ENCODE results near the gene CFAP73.

DNA sequence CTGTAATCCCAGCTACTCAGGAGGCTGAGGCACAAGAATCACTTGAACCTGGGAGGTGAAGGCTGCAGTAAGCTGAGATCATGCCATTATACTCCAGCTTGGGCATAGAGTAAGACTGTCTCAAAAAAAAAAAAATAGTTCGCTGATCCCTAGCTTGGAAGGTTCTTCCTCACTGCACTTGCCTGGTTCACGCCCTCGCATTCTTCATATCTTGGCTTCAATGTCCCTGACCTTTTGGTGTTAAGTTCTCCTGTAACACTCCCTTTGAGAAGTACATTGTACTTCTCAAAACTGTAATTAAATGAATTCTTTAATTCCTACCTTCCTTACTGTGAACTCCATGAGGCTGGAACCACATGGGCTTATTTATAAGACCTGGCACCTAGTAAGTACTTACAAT lies 55.3 kb downstream of the CFAP73 start:
- TF ChIP-seq, protein P1, sequence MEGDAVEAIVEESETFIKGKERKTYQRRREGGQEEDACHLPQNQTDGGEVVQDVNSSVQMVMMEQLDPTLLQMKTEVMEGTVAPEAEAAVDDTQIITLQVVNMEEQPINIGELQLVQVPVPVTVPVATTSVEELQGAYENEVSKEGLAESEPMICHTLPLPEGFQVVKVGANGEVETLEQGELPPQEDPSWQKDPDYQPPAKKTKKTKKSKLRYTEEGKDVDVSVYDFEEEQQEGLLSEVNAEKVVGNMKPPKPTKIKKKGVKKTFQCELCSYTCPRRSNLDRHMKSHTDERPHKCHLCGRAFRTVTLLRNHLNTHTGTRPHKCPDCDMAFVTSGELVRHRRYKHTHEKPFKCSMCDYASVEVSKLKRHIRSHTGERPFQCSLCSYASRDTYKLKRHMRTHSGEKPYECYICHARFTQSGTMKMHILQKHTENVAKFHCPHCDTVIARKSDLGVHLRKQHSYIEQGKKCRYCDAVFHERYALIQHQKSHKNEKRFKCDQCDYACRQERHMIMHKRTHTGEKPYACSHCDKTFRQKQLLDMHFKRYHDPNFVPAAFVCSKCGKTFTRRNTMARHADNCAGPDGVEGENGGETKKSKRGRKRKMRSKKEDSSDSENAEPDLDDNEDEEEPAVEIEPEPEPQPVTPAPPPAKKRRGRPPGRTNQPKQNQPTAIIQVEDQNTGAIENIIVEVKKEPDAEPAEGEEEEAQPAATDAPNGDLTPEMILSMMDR (IDR thresholded peaks at IDR 0.05): no peak
- no peak for TF ChIP-seq POLR2AphosphoS5 (IDR thresholded peaks at IDR 0.05)
